COLO668 (cell line): ENCODE results near the gene PSD4.
A peak's percentile ranks its signal among the peaks of the same experiment; 100 is the strongest.

Experiments used
- DNase-seq: peaks from one replicate; lab custom pipeline; 2025; ENCODE audit not compliant: unreplicated experiment; lab: John Stamatoyannopoulos, UW

Gene PSD4

DNA sequence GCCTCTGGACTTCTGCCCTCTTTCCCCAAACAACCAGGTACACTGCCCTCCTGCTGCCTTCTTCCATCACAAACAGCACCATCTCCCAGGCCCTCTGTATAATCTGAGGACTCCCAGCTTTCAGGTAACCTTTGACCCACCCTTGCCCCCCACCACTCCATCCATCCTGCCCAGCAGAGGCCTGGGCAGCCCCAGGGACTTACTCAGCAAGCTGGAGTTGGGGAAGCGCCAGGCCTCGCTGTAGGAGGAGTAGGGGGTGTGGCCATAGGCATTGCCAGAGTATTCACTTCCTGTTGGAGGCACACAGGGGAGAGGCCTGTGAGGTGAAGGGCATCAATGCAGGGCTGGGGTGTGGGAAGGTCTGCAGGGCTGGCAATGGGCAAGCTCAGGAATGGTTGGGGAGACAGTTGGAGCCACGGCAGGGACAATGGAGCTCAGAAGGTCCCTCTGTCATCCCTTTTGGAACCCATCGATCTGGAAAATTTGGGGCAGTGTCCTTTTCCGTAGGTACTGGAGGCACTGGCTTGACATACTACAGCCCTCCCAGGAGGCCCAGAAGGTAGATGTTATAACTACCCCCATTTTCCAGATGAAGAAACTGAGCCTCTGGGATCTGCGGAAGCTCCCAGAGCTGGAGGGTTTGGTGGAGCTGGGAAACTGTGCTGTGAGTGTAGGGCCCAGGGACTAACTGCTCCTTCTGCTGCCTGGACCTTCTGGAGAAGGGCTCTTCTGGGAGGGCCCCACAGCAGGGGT is 46.3 kb downstream of the PSD4 start:
- no peak for DNase-seq

DNA sequence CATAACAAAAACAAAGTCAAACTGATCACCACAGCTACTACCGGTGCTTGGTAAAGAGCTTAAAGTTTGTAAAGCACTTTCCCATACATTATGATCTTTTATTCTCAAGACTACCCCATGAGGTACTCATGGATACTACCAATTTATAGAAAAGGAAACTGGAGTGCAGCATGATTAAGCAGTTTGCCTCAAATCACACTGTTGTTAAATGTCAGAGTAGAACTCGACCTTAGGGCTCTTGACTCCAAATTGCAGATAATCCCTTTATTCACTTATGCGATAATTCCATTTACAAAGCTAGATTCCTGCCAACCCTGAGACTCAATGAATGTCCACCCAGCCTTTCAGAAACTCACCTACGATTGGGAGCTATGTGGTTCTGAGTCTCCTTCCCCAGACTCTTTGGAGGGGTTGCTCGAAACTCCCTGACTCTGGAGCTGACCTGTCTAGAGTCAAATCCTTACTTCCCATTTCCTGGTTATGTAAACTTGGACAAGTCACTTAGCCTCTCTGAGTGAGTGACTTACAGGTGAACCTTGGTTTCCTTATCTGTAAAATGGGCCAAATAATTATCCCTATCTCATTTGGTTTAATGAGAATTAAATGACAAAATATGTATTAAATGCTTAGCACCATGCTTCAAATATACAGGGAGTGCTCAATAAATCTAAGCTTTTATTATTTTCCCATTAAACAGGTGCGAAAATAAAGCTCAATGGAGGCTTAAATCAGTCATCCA is 47.4 kb downstream of the PSD4 start:
- DNase-seq, result no peak

DNA sequence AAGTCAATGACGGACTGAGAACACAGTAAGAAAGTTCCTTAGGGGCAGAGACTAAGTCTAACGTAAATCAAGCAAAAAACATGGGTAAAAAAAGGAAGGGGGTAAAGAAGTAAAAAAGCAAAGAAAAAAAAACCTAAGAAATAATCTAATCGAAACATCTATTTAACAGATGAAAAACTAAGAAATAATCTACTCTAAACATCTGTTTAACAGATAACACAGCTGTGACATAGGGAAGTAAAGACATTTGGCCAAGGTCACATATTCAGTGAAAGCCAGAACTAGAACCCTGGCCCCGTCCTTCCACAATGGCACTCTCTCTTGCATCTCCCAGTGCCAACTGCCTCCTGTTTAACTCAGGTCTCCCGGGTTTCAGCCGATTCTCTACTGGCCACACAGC is 48.1 kb downstream of the PSD4 start:
- no peak for DNase-seq

DNA sequence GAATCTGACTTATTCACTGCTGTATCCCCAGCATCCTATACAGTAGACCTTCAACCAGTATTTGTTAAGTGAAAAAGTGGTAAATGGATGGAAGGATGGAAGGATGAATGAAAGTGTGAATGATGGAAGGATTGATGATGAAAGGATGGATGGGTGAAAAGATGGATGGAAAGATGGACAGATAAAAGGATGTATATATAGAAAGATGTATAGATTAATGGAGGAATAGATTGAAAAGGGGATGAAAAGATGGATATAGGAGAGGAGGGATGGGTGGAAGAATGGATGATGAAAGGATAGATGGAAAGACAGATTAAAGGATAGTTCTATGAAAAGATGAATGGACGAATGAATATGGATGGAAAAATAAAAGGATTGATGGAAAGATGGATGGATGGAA is 50.0 kb downstream of the PSD4 start:
- DNase-seq, result no peak

- no peak for DNase-seq
Observed at GRCh38 chr2:113224647-113225236, 51.0 kb downstream of the PSD4 start.

- DNase-seq, result peak; percentile 28
Observed at GRCh38 chr2:113225263-113226259, 51.8 kb downstream of the PSD4 start.

- DNase-seq, result no peak
Observed at GRCh38 chr2:113226462-113226861, 52.7 kb downstream of the PSD4 start.

- DNase-seq, result no peak
Observed at GRCh38 chr2:113227290-113227689, 53.5 kb downstream of the PSD4 start.

DNA sequence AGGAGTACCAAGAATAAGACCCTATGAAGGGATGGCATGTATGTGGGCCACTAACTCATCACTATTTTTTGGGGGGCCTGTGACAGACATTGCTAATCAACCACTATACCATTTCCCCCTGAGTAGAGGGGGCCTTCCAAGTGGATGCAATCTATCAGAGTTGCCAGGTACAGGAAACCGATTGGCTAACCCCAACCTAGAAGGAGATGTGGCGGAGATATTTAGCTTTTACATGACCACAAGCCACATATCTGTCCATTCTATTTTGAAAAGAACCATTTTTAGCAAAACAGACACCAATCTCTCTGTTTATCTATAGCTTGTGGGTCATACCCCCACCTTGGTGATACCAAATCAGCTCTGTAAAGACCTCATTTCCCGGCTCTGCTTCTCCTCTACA is 53.9 kb downstream of the PSD4 start:
- DNase-seq, result no peak

DNA sequence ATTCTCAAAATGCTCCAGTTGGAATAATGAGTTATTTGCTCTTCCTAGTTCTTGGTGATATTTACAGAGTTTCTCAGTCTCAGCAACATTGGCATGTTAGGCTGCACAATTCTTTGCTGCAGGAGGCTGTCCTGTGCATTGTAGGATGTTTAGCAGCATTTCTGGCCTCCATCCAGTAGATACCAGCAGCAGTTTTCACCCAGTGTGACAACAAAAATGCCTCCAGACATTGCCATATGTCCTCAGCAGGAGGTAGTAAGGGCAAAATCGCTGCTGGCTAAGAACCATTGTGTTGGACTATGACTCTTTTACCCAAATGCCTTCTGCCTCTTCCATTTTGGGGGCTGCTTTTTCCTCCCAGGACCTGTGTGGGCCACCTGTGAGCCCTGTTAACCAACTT is 54.6 kb downstream of the PSD4 start:
- DNase-seq, result no peak

DNA sequence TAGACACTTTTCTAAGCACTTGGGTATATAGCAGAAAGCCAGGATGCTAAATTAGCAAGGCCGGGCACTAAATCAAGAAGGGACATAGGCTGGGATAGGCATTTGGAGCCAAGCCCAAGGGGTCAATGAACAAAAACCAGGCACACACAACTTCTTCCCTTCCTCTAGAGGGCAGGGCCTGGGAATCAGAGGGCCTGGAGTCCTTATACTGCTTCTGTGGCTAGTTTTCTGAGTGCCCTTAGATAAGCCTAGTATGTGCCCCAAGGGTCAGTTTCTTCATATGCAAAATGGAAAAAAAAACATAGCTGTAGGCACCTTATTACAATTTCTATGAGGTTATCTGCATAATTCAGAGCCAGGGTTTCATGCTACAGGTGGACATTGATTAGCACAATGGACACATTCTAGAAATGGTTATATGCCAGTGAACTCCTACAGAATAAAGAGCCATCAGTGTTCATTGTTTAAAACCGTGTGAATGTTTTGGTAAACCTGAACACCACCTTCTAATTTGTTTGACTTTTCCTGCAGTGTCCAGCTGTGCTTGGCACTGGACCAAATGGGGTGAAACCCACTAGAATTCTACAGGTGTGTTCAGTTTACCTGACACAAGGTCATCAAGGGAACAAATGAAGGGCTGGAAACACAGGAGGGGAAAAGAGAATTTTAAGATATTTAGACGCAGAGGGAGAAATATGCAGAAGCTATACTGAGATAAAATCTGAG is 55.4 kb downstream of the PSD4 start:
- peak; percentile 2 for DNase-seq

DNA sequence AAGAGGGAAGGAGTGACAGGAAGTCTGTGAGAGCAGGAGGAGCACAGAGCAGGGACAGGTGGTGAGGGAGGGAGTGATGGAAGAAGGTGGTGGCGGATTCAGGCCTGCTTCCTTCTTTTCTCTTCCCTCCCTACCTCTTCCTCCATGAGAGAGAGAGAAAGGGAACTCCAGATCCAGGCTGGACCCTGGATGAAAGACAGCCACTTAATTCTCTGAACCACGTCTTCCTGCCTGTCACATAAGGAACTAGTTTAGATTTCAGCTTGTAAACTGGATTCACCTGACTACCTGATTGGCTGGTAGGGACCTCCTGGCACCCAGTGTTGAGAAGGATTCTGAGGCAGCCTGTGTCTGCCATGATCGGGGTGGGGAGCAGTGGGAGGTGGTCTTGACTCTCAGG is 56.0 kb downstream of the PSD4 start:
- no peak for DNase-seq

GRCh38 chr2:113230531-113230930 is 56.8 kb downstream of the PSD4 start:
- DNase-seq, result no peak

DNA sequence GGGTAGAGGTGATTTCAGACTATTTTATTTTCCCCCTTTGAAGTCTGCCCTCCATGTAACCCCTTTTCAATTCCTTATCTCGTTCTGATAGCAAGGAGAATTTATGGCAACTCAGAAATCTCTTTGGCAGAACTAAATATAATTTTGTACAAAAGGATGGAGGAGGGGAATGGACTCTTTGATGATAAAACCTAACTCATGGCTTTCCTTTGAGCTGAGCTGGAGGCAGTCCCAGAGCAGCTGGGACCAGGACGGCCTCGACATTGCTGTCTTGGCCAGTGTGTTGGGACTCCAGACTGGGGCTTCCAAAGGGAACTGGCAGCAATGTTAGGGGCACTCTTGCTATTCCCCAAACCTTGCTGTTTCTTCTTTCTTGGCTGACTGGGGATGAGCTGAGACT is 57.3 kb downstream of the PSD4 start:
- DNase-seq, result no peak

GRCh38 chr2:113232123-113232522 is 58.4 kb downstream of the PSD4 start:
- no peak for DNase-seq

DNA sequence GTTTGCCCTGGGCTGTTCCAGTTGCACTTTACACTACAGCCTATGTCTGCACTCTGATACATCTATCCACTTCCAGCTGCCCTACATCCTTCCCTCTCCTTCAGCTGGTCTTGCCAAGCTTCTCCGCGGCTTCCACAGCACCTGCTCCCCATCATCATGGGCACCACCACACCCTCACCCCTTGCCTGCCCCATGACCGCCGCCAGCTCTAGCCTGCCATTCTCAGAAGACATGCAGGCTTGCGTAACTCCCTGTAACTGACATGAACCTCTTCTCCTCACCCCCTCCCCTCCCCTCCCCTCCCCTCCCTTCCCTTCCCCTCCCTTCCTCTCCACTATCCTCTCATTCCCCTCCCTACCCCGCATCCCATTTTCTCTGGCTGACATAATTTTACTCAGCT is 59.0 kb downstream of the PSD4 start:
- no peak for DNase-seq

DNA sequence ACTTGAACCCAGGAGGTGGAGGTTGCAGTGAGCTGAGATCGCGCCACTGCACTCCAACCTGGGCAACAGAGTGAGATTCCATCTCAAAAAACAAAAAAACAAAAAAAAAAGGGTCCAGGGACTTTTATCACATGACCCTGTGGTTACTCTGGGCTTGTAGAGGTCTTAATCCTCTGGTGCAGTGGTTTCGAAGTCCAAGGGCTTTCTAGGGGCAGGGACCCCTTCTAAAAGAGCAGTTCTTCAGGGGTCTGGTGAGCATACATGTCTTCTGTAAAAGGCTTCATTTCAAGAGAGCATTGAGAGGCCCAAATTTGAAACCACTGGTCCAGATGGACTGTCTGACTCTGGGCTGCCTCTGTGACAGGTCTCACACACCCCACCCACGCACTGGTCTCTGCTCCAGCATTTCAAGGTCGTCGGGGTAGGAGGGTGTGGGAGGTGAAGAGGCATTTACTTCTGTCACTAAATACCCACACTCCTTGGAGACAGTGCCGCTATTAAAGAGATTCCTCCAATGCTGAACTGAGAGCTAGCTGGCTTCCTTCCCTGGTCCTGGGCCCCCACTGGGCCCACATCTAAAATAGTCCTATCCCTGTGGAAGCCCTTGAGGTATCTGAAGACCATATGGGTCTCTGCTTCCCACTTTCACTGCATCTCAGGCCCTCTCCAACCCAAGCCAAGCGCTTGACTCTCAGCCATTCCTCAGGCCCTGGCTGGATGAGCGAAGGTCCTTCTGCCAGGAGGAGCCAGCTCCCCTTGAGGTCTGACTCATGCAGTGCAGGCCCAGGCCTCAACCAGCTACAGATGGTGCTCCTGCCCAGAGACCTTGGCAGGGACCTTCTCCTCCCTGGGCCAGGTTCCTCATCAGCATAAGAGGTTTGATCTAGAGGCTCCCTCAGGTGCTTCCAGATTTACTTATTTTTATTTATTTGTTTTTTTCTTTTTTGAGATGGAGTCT is 60.1 kb downstream of the PSD4 start:
- peak; percentile 5 for DNase-seq

GRCh38 chr2:113234721-113235346 is 61.1 kb downstream of the PSD4 start:
- no peak for DNase-seq
